H1 (cell line): ENCODE measurements around the gene ZNF814. TPM values are rescaled to one million over a fixed set of nuclear protein-coding genes. Genes with fewer than 3 reads are reported as not detected.

ENCODE experiments used
- BRCA1 ChIP-seq: IDR thresholded peaks from 2 replicates; pipeline ENCODE4 v1.6.1; 2012; ENCODE audit warnings: low read depth, low read length, improper control_type of control experiment
- RBBP5 ChIP-seq: IDR thresholded peaks from 2 replicates; pipeline ENCODE4 v1.7.1; 2012; ENCODE audit warnings: low read depth, mild to moderate bottlenecking, inconsistent platforms, low read length, moderate library complexity, borderline replicate concordance
- polyA plus RNA-seq, 7 experiments: library from polyadenylated mRNA; depleted of rRNA in 3 of 7; stranded (reverse) in 5 of 7; unstranded in 2 of 7; fragments of >200 nt in 5 of 7; fragments of 200-250 nt in 2 of 7; gene quantifications; 1 replicate in 5 of 7; 2 replicates in 1 of 7; 4 replicates in 1 of 7; pipeline versions ENCODE4 v1.2.1 to v1.2.3, GENCODE V29; 2011 to 2013; ENCODE audit warnings: missing spikeins in 2 of 7, mixed read lengths in 2 of 7
- total RNA-seq: library from RNA; stranded (reverse); fragmentation: NEBNext Ultra II Directional; extraction: Animal tissue kit (Norgen Biotek cat#: 25700); gene quantifications from 2 replicates; pipeline ENCODE4 v1.2.1, GENCODE V29; 2021
- TF ChIP-seq, protein P1 (sequence below): IDR thresholded peaks from 2 replicates; pipeline ENCODE4 v1.6.1; 2012; ENCODE audit warnings: inconsistent platforms

ZNF814 gene
- total and polyA plus RNA-seq, 2 of the 8 experiments (the other 6 are each of a cell fraction or from before 2014, with no cell fraction given) = 90.9 to 99.6 TPM

DNA sequence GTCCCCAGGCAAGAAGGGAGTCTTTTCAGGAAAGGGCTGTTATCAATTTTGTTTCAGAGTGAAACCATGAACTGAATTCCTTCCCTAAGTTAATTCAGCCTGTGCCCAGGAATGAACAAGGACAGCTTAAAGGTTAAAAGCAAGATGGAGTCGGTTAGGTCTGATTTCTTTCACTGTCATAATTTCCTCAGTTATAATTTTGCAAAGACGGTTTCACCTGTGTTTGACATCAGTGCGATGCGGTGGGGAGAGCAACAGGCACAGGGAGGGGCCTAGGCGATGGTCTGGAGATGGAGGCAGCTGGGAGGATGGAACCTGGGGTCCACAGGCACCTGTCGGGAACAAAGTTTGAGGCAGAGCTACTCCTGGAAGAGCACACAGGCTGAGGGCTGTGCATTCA, 68.2 kb downstream of the ZNF814 start (continued):
- no peak for TF ChIP-seq BRCA1
- TF ChIP-seq, protein P1, sequence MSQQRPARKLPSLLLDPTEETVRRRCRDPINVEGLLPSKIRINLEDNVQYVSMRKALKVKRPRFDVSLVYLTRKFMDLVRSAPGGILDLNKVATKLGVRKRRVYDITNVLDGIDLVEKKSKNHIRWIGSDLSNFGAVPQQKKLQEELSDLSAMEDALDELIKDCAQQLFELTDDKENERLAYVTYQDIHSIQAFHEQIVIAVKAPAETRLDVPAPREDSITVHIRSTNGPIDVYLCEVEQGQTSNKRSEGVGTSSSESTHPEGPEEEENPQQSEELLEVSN = no peak
- TF ChIP-seq RBBP5 = no peak
